TTC549 (cell line): ENCODE data around the gene CRISPLD2.
"Not testable (repeated sequence)": the region's sequence is repeated elsewhere in the genome, so short reads cannot be mapped to it uniquely, and the experiment has no call there.

Source experiments
- FAIRE-seq: peaks from 2 replicates; lab custom pipeline; 2012; peaks lifted over from hg19 to GRCh38; lab: Jason Lieb, UNC

Gene CRISPLD2

GRCh38 chr16:84933774-84934631 lies 114.2 kb downstream of the CRISPLD2 start:
- no peak for FAIRE-seq

GRCh38 chr16:84937196-84938005 lies 117.6 kb downstream of the CRISPLD2 start:
- no peak for FAIRE-seq

- FAIRE-seq = not testable (repeated sequence)
Measured at GRCh38 chr16:84938616-84939015, 118.8 kb downstream of the CRISPLD2 start.

GRCh38 chr16:84940670-84941551 lies 121.1 kb downstream of the CRISPLD2 start:
- no peak for FAIRE-seq

GRCh38 chr16:84941921-84942320 lies 122.1 kb downstream of the CRISPLD2 start:
- FAIRE-seq = no peak

- FAIRE-seq = no peak
Measured at GRCh38 chr16:84942786-84943185, 123.0 kb downstream of the CRISPLD2 start.

- no peak for FAIRE-seq
Measured at GRCh38 chr16:84943620-84944019, 123.8 kb downstream of the CRISPLD2 start.

- no peak for FAIRE-seq
Measured at GRCh38 chr16:84947022-84947421, 127.2 kb downstream of the CRISPLD2 start.

- FAIRE-seq = no peak
Measured at GRCh38 chr16:84947996-84948850, 128.4 kb downstream of the CRISPLD2 start.

GRCh38 chr16:84948851-84949610 lies 129.2 kb downstream of the CRISPLD2 start:
- no peak for FAIRE-seq

GRCh38 chr16:84949772-84950436 lies 130.1 kb downstream of the CRISPLD2 start:
- FAIRE-seq = no peak

- FAIRE-seq = no peak
Measured at GRCh38 chr16:84950906-84951305, 131.1 kb downstream of the CRISPLD2 start.

- no peak for FAIRE-seq
Measured at GRCh38 chr16:84952335-84953189, 132.8 kb downstream of the CRISPLD2 start.

GRCh38 chr16:84953190-84953746 lies 133.5 kb downstream of the CRISPLD2 start:
- FAIRE-seq = no peak

GRCh38 chr16:84955427-84955826 lies 135.6 kb downstream of the CRISPLD2 start:
- FAIRE-seq = no peak

GRCh38 chr16:84957192-84957591 lies 137.4 kb downstream of the CRISPLD2 start:
- no peak for FAIRE-seq

GRCh38 chr16:84957792-84958191 lies 138.0 kb downstream of the CRISPLD2 start:
- FAIRE-seq = no peak
